K562 (cell line): ENCODE measurements around the gene NUPR1. TPM values are rescaled to one million over a fixed set of nuclear protein-coding genes. Genes with fewer than 3 reads are reported as not detected.

Experiments used
- GATA2 ChIP-seq: sonication (generic); formaldehyde crosslinking; IDR thresholded peaks from 2 replicates; pipeline ENCODE4 v1.4.0; 2020; ENCODE audit warnings: mild to moderate bottlenecking, missing genetic modification reagents
- RB1 ChIP-seq: fragments of 450-650 bp; IDR thresholded peaks from 2 replicates; pipeline ENCODE4 v1.6.1; 2017; ENCODE audit warnings: low read depth, mild to moderate bottlenecking
- SMC3 ChIP-seq: conservative IDR thresholded peaks from 2 replicates; pipeline ENCODE4 v1.6.1; 2011; ENCODE audit warnings: low read depth, low read length, improper control_type of control experiment; ENCODE audit not compliant: insufficient read depth
- STAT5A ChIP-seq: IDR thresholded peaks from 2 replicates; pipeline ENCODE4 v1.6.1; 2012; ENCODE audit warnings: low read length, inconsistent platforms, borderline replicate concordance
- XRCC5 ChIP-seq: fragments of 200-400 bp; formaldehyde crosslinking; IDR thresholded peaks from 2 replicates; pipeline ENCODE4 v1.6.1; 2017; ENCODE audit warnings: low read depth, mild to moderate bottlenecking, low read length
- YY1 ChIP-seq, 3 experiments: IDR thresholded peaks; 2 replicates each; pipeline ENCODE4 v1.6.1; 2011; ENCODE audit warnings: low read length in 2 of 3, mild to moderate bottlenecking in 2 of 3, moderate library complexity in 2 of 3, borderline replicate concordance in 1 of 3, control low read depth in 1 of 3, low read depth in 1 of 3; ENCODE audit not compliant: insufficient read depth in 3 of 3, insufficient replicate concordance in 2 of 3, control insufficient read depth in 1 of 3, insufficient read length in 1 of 3; ENCODE audit errors: extremely low read depth in 1 of 3
- ZNF121 ChIP-seq: sonication (generic); formaldehyde crosslinking; conservative IDR thresholded peaks from 2 replicates; pipeline ENCODE4 v1.8.0; 2022; ENCODE audit warnings: missing genetic modification reagents
- ZNF24 ChIP-seq: fragments of 450-650 bp; IDR thresholded peaks from 2 replicates; pipeline ENCODE4 v1.6.1; 2016
- ZNF347 ChIP-seq: fragments of 450-650 bp; formaldehyde crosslinking; IDR thresholded peaks from 2 replicates; pipeline ENCODE4 v1.4.0; 2020; ENCODE audit warnings: low read depth, mild to moderate bottlenecking, moderate library complexity
- ZNF592 ChIP-seq: fragments of 450-650 bp; IDR thresholded peaks from 2 replicates; pipeline ENCODE4 v1.6.1; 2017; ENCODE audit warnings: antibody characterized with exemption, mild to moderate bottlenecking
- polyA plus RNA-seq, 8 experiments: library from polyadenylated mRNA; depleted of rRNA in 4 of 8; stranded (reverse) in 5 of 8; unstranded in 3 of 8; fragments of >200 nt; fragmentation: Nextera tagmentation in 2 of 8; fragmentation: Illumina TruSeq in 1 of 8; extraction: Ambion mirVana in 2 of 8; extraction: Trizol in 1 of 8; gene quantifications; 2 replicates each; pipeline versions ENCODE4 v1.2.1 to v1.2.3, GENCODE V29; 2011 to 2014; ENCODE audit warnings: inconsistent platforms in 1 of 8, missing spikeins in 1 of 8
- total RNA-seq, 7 experiments: library from RNA; depleted of rRNA in 6 of 7; stranded (reverse); fragments of >200 nt in 6 of 7; fragmentation: Illumina TruSeq in 2 of 7; extraction: Trizol in 2 of 7; gene quantifications; 2 replicates each; pipeline versions ENCODE4 v1.2.1 to v1.2.3, GENCODE V29; 2011 to 2021; ENCODE audit warnings: low replicate concordance in 1 of 7
- TF ChIP-seq, protein P1 (sequence below): fragments of 200-800 bp; sonication (Bioruptor generic); IDR thresholded peaks from 2 replicates; pipeline ENCODE4 v1.6.1; 2017; ENCODE audit warnings: missing genetic modification characterization, missing compliant biosample characterization
- TF ChIP-seq, protein P2 (sequence below): sonication (generic); formaldehyde crosslinking; IDR thresholded peaks from 2 replicates; pipeline ENCODE4 v1.8.1; 2023; ENCODE audit warnings: mild to moderate bottlenecking, missing genetic modification reagents

NUPR1 gene
- total and polyA plus RNA-seq, 9 of the 15 experiments (the other 6 are each of a cell fraction or from before 2014, with no cell fraction given): 0.07 to 1.5 (median 0.27) TPM

- no peak for TF ChIP-seq YY1 (IDR thresholded peaks at IDR 0.05; ENCODE audit: borderline replicate concordance in 1 of 3, control insufficient read depth in 1 of 3, extremely low read depth in 1 of 3, insufficient read depth in 3 of 3, insufficient read length in 1 of 3, insufficient replicate concordance in 2 of 3, low read depth in 1 of 3, low read length in 2 of 3)
- no peak for TF ChIP-seq XRCC5
- no peak for TF ChIP-seq ZNF121
- TF ChIP-seq SMC3: no peak
- TF ChIP-seq RB1: no peak
- TF ChIP-seq ZNF24: no peak
- TF ChIP-seq, protein P1, sequence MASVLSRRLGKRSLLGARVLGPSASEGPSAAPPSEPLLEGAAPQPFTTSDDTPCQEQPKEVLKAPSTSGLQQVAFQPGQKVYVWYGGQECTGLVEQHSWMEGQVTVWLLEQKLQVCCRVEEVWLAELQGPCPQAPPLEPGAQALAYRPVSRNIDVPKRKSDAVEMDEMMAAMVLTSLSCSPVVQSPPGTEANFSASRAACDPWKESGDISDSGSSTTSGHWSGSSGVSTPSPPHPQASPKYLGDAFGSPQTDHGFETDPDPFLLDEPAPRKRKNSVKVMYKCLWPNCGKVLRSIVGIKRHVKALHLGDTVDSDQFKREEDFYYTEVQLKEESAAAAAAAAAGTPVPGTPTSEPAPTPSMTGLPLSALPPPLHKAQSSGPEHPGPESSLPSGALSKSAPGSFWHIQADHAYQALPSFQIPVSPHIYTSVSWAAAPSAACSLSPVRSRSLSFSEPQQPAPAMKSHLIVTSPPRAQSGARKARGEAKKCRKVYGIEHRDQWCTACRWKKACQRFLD (CRISPR knock-in tag): peak; percentile 36; the same call in 1 of the 2 replicates
- TF ChIP-seq, protein P2, sequence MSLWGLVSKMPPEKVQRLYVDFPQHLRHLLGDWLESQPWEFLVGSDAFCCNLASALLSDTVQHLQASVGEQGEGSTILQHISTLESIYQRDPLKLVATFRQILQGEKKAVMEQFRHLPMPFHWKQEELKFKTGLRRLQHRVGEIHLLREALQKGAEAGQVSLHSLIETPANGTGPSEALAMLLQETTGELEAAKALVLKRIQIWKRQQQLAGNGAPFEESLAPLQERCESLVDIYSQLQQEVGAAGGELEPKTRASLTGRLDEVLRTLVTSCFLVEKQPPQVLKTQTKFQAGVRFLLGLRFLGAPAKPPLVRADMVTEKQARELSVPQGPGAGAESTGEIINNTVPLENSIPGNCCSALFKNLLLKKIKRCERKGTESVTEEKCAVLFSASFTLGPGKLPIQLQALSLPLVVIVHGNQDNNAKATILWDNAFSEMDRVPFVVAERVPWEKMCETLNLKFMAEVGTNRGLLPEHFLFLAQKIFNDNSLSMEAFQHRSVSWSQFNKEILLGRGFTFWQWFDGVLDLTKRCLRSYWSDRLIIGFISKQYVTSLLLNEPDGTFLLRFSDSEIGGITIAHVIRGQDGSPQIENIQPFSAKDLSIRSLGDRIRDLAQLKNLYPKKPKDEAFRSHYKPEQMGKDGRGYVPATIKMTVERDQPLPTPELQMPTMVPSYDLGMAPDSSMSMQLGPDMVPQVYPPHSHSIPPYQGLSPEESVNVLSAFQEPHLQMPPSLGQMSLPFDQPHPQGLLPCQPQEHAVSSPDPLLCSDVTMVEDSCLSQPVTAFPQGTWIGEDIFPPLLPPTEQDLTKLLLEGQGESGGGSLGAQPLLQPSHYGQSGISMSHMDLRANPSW (CRISPR knock-in tag): no peak
- no peak for TF ChIP-seq ZNF347 (CRISPR knock-in tag)
- no peak for TF ChIP-seq ZNF592
- TF ChIP-seq GATA2 (CRISPR knock-in tag): no peak
- no peak for TF ChIP-seq STAT5A
Measured at GRCh38 chr16:28538733-28539596, at the start of gene NUPR1 (continued).
